Mammary epithelial cell (primary cell): Measurements from ENCODE around the gene COL19A1.

ENCODE experiments used
- EZH2 ChIP-seq: IDR thresholded peaks from 2 replicates; pipeline ENCODE4 v1.6.1; 2012; ENCODE audit warnings: low read length, inconsistent platforms, borderline replicate concordance
- TF ChIP-seq, protein P1 (sequence below), 2 donors: IDR thresholded peaks in 1 of 2; conservative IDR thresholded peaks in 1 of 2; 2 replicates each; pipeline ENCODE4 v1.5.1; 2011 to 2012; ENCODE audit warnings: inconsistent platforms in 2 of 2, low read length in 2 of 2, mild to moderate bottlenecking in 2 of 2, control low read depth in 1 of 2, low read depth in 1 of 2; ENCODE audit not compliant: insufficient read depth in 1 of 2; ENCODE audit errors: extremely low read depth in 1 of 2

DNA sequence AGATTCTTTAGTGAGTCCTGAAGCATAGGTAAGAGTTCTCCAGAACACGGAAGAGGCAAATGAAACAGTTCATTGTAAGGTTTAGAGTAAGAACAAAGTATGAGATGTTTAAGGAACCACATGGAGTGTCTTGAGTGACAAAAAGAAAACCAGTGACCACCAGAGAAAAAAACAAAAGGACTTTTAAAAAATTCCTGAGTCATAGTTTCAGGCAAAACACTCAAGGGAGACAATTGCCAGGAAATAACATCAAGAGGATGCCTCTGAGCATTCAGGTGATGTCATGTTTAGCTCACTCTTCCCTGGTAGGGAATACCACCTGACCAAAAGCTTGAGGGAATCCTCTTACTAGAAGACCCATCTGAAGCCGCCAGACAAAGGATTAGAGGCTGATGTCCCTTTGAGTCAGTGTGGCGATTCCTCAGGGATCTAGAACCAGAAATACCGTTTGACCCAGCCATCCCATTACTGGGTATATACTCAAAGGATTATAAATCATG lies 110.3 kb downstream of the COL19A1 start:
- TF ChIP-seq, protein P1, sequence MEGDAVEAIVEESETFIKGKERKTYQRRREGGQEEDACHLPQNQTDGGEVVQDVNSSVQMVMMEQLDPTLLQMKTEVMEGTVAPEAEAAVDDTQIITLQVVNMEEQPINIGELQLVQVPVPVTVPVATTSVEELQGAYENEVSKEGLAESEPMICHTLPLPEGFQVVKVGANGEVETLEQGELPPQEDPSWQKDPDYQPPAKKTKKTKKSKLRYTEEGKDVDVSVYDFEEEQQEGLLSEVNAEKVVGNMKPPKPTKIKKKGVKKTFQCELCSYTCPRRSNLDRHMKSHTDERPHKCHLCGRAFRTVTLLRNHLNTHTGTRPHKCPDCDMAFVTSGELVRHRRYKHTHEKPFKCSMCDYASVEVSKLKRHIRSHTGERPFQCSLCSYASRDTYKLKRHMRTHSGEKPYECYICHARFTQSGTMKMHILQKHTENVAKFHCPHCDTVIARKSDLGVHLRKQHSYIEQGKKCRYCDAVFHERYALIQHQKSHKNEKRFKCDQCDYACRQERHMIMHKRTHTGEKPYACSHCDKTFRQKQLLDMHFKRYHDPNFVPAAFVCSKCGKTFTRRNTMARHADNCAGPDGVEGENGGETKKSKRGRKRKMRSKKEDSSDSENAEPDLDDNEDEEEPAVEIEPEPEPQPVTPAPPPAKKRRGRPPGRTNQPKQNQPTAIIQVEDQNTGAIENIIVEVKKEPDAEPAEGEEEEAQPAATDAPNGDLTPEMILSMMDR (conservative IDR thresholded peaks at IDR 0.05 in 1 of 2, IDR thresholded peaks at IDR 0.05 in 1 of 2; ENCODE audit: extremely low read depth in 1 of 2, insufficient read depth in 1 of 2, low read depth in 1 of 2, low read length in 2 of 2) = no peak
- TF ChIP-seq EZH2 = no peak
